HCT116 (cell line): ENCODE data around the gene MAPK1. TPM values are rescaled to one million over a fixed set of nuclear protein-coding genes. Genes with fewer than 3 reads are reported as not detected.

Experiments used
- ATAC-seq: fragments of 200-7000 bp; cut with Tn5 transposase; 2 replicates; pipeline ENCODE4 v1.9.1; 2020; ENCODE audit warnings: mild to moderate bottlenecking, moderate library complexity
- BruUV-seq: library from RNA; stranded (reverse); fragments of 400-500 nt; replicated peaks from 2 replicates; lab custom pipeline; 2021; lab: Mats Ljungman, UMichigan
- CTCF ChIA-PET: fragments of 300-600 bp; sonication (Branson Sonifier 250); formaldehyde crosslinking; loops from one replicate; lab custom pipeline; 2021; ENCODE audit warnings: antibody characterized with exemption; lab: Charles Lee
- POLR2A ChIA-PET: fragments of 300-600, 350-600 bp; sonication (Branson Sonifier 250); formaldehyde crosslinking; loops from one replicate; lab custom pipeline; 2021; ENCODE audit warnings: antibody characterized with exemption; lab: Charles Lee
- RAD21 ChIA-PET, 2 experiments: fragments of 300-600 bp; sonication (Branson Sonifier 250); formaldehyde crosslinking; loops; one replicate each; lab custom pipeline; 2023; ENCODE audit warnings: low total read pairs in 2 of 2; ENCODE audit not compliant: uncharacterized antibody in 2 of 2, unreplicated experiment in 2 of 2, low non-redundant PET in 1 of 2; lab: Charles Lee
- DNase-seq: peaks from one replicate; pipeline ENCODE4 v3.0.0-alpha.2; 2010; ENCODE audit warnings: low read depth, low spot score
- H2AFZ ChIP-seq: fragments of 200-600 bp; shearing (Covaris generic), sonication (generic); 2 replicates; pipeline ENCODE4 v1.6.1; 2017; ENCODE audit warnings: low read depth, mixed run types, mixed read lengths, antibody characterized with exemption, low read length; ENCODE audit not compliant: poor library complexity, severe bottlenecking
- H3K27ac ChIP-seq: 2 replicates; pipeline ENCODE4 v1.5.1; 2012; ENCODE audit warnings: low read depth, low read length
- H3K27me3 ChIP-seq: fragments of 200-600 bp; sonication (generic); 2 replicates; pipeline ENCODE4 v1.6.1; 2016; ENCODE audit warnings: mixed run types, low read length, mixed read lengths; ENCODE audit not compliant: insufficient read depth
- H3K36me3 ChIP-seq, 2 experiments: fragments of 200-500 bp in 1 of 2; fragments of 200-600 bp in 1 of 2; sonication (Bioruptor generic) in 1 of 2; sonication (generic) in 1 of 2; 2 replicates each; pipeline versions ENCODE4 v1.5.1 to v1.6.1; 2014 to 2016; ENCODE audit warnings: low read length in 2 of 2, inconsistent platforms in 1 of 2, mixed read lengths in 1 of 2, mixed run types in 1 of 2; ENCODE audit not compliant: insufficient read depth in 2 of 2, control insufficient read depth in 1 of 2
- H3K4me1 ChIP-seq, 2 experiments: fragments of 200-600 bp in 1 of 2; sonication (generic) in 1 of 2; 2 replicates each; pipeline versions ENCODE4 v1.5.1 to v1.6.1; 2012 to 2017; ENCODE audit warnings: low read length in 2 of 2, inconsistent platforms in 1 of 2, mild to moderate bottlenecking in 1 of 2, mixed read lengths in 1 of 2, mixed run types in 1 of 2, moderate library complexity in 1 of 2; ENCODE audit not compliant: insufficient read depth in 2 of 2, control insufficient read depth in 1 of 2
- H3K4me2 ChIP-seq: fragments of 200-600 bp; sonication (generic); 2 replicates; pipeline ENCODE4 v1.6.1; 2017; ENCODE audit warnings: mixed run types, low read length, mixed read lengths
- H3K4me3 ChIP-seq, 2 experiments: fragments of 200-600 bp in 1 of 2; sonication (generic) in 1 of 2; replicated peaks in 1 of 2; 2 replicates each; pipeline ENCODE4 v1.5.1; 2011 to 2016; ENCODE audit warnings: low read length in 2 of 2, control low read depth in 1 of 2, low read depth in 1 of 2, mild to moderate bottlenecking in 1 of 2, mixed read lengths in 1 of 2, mixed run types in 1 of 2
- H3K79me2 ChIP-seq: fragments of 200-600 bp; sonication (generic); 2 replicates; pipeline ENCODE4 v1.6.1; 2017; ENCODE audit warnings: mild to moderate bottlenecking, mixed run types, low read length, moderate library complexity, mixed read lengths; ENCODE audit not compliant: insufficient read depth
- H3K9ac ChIP-seq: fragments of 200-600 bp; sonication (generic); 2 replicates; pipeline ENCODE4 v1.6.1; 2016; ENCODE audit warnings: low read length, mixed read lengths
- H3K9me2 ChIP-seq: fragments of 200-600 bp; sonication (generic), shearing (Covaris generic); 2 replicates; pipeline ENCODE4 v1.6.1; 2017; ENCODE audit warnings: mixed run types, mild to moderate bottlenecking, moderate library complexity; ENCODE audit not compliant: insufficient read depth
- H3K9me3 ChIP-seq, 2 experiments: fragments of 200-500 bp in 1 of 2; fragments of 200-600 bp in 1 of 2; sonication (Bioruptor generic) in 1 of 2; sonication (generic) in 1 of 2; 2 replicates each; pipeline ENCODE4 v1.6.1; 2014 to 2017; ENCODE audit warnings: low read length in 2 of 2, mixed read lengths in 2 of 2, inconsistent platforms in 1 of 2, low read depth in 1 of 2, mild to moderate bottlenecking in 1 of 2, mixed run types in 1 of 2, moderate library complexity in 1 of 2; ENCODE audit not compliant: control insufficient read depth in 1 of 2, insufficient read depth in 1 of 2
- H4K20me1 ChIP-seq: fragments of 200-600 bp; sonication (generic), shearing (Covaris generic); 2 replicates; pipeline ENCODE4 v1.6.1; 2017; ENCODE audit warnings: mixed run types, mild to moderate bottlenecking, moderate library complexity; ENCODE audit not compliant: insufficient read depth
- CBX3 ChIP-seq: IDR thresholded peaks from 2 replicates; pipeline ENCODE4 v1.6.1; 2012; ENCODE audit warnings: low read depth
- CEBPB ChIP-seq: IDR thresholded peaks from 2 replicates; pipeline ENCODE4 v1.6.1; 2012; ENCODE audit warnings: low read depth
- EGR1 ChIP-seq: IDR thresholded peaks from 2 replicates; pipeline ENCODE4 v1.6.1; 2012; ENCODE audit warnings: low read depth
- ELF1 ChIP-seq: IDR thresholded peaks from 2 replicates; pipeline ENCODE4 v1.6.1; 2012; ENCODE audit warnings: low read depth, borderline replicate concordance
- FOSL1 ChIP-seq: IDR thresholded peaks from 2 replicates; pipeline ENCODE4 v1.6.1; 2012; ENCODE audit warnings: low read depth
- JUND ChIP-seq: IDR thresholded peaks from 2 replicates; pipeline ENCODE4 v1.6.1; 2012
- POLR2A ChIP-seq: IDR thresholded peaks from 2 replicates; pipeline ENCODE4 v1.7.0; 2011; ENCODE audit warnings: borderline replicate concordance; ENCODE audit not compliant: insufficient read depth, insufficient read length; ENCODE audit errors: extremely low read depth
- POLR2AphosphoS5 ChIP-seq: IDR thresholded peaks from 2 replicates; pipeline ENCODE4 v1.6.1; 2011; ENCODE audit warnings: mild to moderate bottlenecking, low read depth, low read length, moderate library complexity
- SRF ChIP-seq: IDR thresholded peaks from 2 replicates; pipeline ENCODE4 v1.6.1; 2012; ENCODE audit warnings: low read depth
- YY1 ChIP-seq: IDR thresholded peaks from 2 replicates; pipeline ENCODE4 v1.6.1; 2011; ENCODE audit warnings: low read length, low read depth, moderate library complexity, mild to moderate bottlenecking; ENCODE audit not compliant: insufficient replicate concordance; ENCODE audit errors: extremely low read depth
- ZFX ChIP-seq: fragments of 450-650 bp; IDR thresholded peaks from 2 replicates; pipeline ENCODE4 v1.6.1; 2017
- ZNF274 ChIP-seq: fragments of 200-500 bp; sonication (Bioruptor generic); IDR thresholded peaks from 2 replicates; pipeline ENCODE4 v1.6.1; 2014; ENCODE audit warnings: mild to moderate bottlenecking, low read depth, low read length, inconsistent platforms
- intact Hi-C: fragments of 100-400 bp; cut with micrococcal nuclease; formaldehyde crosslinking; loops from 2 replicates; pipeline ENCODE4 v1.10.0; 2022
- total RNA-seq: library from RNA; stranded (reverse); gene quantifications from one replicate; pipeline ENCODE4 v1.2.1, GENCODE V29; 2021; ENCODE audit not compliant: unreplicated experiment
- TF ChIP-seq, protein P1 (sequence below): IDR thresholded peaks from 2 replicates; pipeline ENCODE4 v1.6.1; 2012
- TF ChIP-seq, protein P2 (sequence below), 3 experiments: fragments of 200-600 bp in 1 of 3; sonication (generic) in 1 of 3; IDR thresholded peaks in 2 of 3; conservative IDR thresholded peaks in 1 of 3; 2 replicates each; pipeline ENCODE4 v1.5.1; 2012 to 2017; ENCODE audit warnings: low read depth in 2 of 3, low read length in 2 of 3, antibody characterized with exemption in 1 of 3, borderline replicate concordance in 1 of 3, control low read depth in 1 of 3, mild to moderate bottlenecking in 1 of 3, mixed read lengths in 1 of 3, mixed run types in 1 of 3, moderate library complexity in 1 of 3; ENCODE audit not compliant: insufficient read depth in 1 of 3

MAPK1 gene
- total RNA-seq, 1 experiment from 2014 or later, result 137 TPM

DNA sequence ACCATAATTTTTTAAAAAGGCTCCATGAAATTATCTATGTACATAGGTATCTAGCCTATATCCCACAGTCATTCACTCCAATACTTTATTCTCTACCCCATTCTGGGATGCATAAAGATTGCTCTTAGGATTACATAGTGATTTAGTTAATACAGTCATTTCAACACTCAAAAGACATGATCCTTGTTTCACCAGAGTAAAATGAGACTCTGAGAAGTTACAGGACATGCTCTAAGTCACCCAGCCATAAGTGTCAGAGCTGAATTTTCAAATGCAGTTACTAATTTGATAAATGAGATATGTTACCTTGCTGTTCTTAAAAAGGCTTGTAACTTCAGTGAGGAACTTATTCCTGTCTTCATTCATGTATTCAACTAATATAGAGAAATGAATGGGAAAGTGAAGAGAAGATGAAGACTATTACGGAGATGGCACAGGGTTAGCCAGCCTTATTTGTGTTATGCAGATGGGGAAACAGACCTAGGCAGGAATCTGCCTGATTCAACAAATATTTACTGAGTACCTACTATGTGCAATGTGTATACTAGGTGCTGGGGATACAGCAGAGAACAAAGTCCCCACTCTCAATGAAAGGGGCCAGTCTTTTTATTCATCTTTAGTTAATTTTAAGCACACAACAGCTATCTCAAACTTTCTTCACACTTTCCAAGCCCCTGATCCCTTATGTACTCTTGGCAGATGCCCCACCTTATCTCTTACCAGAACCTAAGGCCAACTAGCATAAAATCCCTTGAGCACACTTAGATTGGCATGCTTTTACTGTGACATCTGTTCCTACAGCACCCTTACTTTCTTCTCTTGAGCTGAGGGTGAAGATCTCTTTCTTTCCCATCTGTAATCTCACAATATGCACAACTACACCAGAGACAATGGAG lies 21.6 kb downstream of the MAPK1 start:
- no peak for TF ChIP-seq YY1
- TF ChIP-seq EGR1, result no peak
- no peak for TF ChIP-seq JUND
- no peak for TF ChIP-seq CBX3
- TF ChIP-seq SRF, result no peak
- TF ChIP-seq ZFX, result no peak
- TF ChIP-seq POLR2AphosphoS5, result no peak
- TF ChIP-seq CEBPB, result no peak
- TF ChIP-seq, protein P1, sequence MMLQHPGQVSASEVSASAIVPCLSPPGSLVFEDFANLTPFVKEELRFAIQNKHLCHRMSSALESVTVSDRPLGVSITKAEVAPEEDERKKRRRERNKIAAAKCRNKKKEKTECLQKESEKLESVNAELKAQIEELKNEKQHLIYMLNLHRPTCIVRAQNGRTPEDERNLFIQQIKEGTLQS, result no peak
- TF ChIP-seq POLR2A, result no peak
- no peak for TF ChIP-seq ELF1
- no peak for TF ChIP-seq ZNF274
- TF ChIP-seq, protein P2, sequence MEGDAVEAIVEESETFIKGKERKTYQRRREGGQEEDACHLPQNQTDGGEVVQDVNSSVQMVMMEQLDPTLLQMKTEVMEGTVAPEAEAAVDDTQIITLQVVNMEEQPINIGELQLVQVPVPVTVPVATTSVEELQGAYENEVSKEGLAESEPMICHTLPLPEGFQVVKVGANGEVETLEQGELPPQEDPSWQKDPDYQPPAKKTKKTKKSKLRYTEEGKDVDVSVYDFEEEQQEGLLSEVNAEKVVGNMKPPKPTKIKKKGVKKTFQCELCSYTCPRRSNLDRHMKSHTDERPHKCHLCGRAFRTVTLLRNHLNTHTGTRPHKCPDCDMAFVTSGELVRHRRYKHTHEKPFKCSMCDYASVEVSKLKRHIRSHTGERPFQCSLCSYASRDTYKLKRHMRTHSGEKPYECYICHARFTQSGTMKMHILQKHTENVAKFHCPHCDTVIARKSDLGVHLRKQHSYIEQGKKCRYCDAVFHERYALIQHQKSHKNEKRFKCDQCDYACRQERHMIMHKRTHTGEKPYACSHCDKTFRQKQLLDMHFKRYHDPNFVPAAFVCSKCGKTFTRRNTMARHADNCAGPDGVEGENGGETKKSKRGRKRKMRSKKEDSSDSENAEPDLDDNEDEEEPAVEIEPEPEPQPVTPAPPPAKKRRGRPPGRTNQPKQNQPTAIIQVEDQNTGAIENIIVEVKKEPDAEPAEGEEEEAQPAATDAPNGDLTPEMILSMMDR (IDR thresholded peaks at IDR 0.05 in 2 of 3, conservative IDR thresholded peaks at IDR 0.05 in 1 of 3; ENCODE audit: borderline replicate concordance in 1 of 3, insufficient read depth in 1 of 3, low read depth in 2 of 3, low read length in 2 of 3), result no peak
- no peak for TF ChIP-seq FOSL1
- TSS peak; percentile 38 for BruUV-seq
- Histone ChIP-seq H3K9ac (no peak overlapping the region), H3K4me1 (peaks cover 7 to 18% of the 10 kb centered on the region in 2 experiments; a peak in 2 of 4 replicates), H3K79me2 (peaks cover 89% of the 10 kb centered on the region), H3K4me3 (no peak overlapping the region), H3K27ac (no peak overlapping the region), H2AFZ (no peak overlapping the region), H3K36me3 (peaks cover 0 to 2% of the 10 kb centered on the region in 2 experiments; a peak in 1 of 4 replicates), H3K4me2 (no peak overlapping the region), H3K27me3 (no peaks in the 10 kb centered on the region), H3K9me3 (no peaks in the 10 kb centered on the region), H4K20me1 (peaks cover 10% of the 10 kb centered on the region; the same call in 1 of the 2 replicates), H3K9me2 (no peaks in the 10 kb centered on the region)
- intact Hi-C loops, result no loop called here
- RAD21 ChIA-PET, result no interaction called here
- POLR2A ChIA-PET, result no interaction called here
- no peak for ATAC-seq
- DNase-seq, result no peak
- CTCF ChIA-PET, result no interaction called here
